Caco-2 (cell line): ENCODE results near the gene LAMB2. TPM values are rescaled to one million over a fixed set of nuclear protein-coding genes. Genes with fewer than 3 reads are reported as not detected.

Source experiments
- BruUV-seq: library from RNA; stranded (reverse); fragments of 400-500 nt; replicated peaks from 2 replicates; lab custom pipeline; 2021; lab: Mats Ljungman, UMichigan
- CTCF ChIA-PET: fragments of 300-600 bp; sonication (Branson Sonifier 250); formaldehyde crosslinking; loops from one replicate; lab custom pipeline; 2022; ENCODE audit warnings: antibody characterized with exemption; lab: Charles Lee
- POLR2A ChIA-PET: fragments of 300-600 bp; sonication (Branson Sonifier 250); formaldehyde crosslinking; loops from one replicate; lab custom pipeline; 2022; ENCODE audit warnings: antibody characterized with exemption; lab: Charles Lee
- DNase-seq, 2 experiments: peaks; one replicate each; pipeline versions ENCODE4 v3.0.0 to v3.0.0-alpha.2; 2020 to 2022
- H3K27me3 ChIP-seq: replicated peaks from 2 replicates; pipeline ENCODE4 v1.6.0; 2011; ENCODE audit warnings: low read length; ENCODE audit not compliant: control insufficient read depth, insufficient read depth
- H3K36me3 ChIP-seq: 2 replicates; pipeline ENCODE4 v1.5.1; 2011; ENCODE audit warnings: low read length; ENCODE audit not compliant: control insufficient read depth, insufficient read depth
- H3K4me1 ChIP-seq: fragments of 250-450 bp; sonication (Bioruptor Pico); 2 replicates; pipeline ENCODE4 v1.5.1; 2020; ENCODE audit warnings: mild to moderate bottlenecking
- H3K4me3 ChIP-seq: 2 replicates; pipeline ENCODE4 v1.5.1; 2011; ENCODE audit warnings: low read depth, mild to moderate bottlenecking, control low read depth, low read length
- H3K9me3 ChIP-seq: fragments of 250-450 bp; sonication (Bioruptor Pico); 2 replicates; pipeline ENCODE4 v1.5.1; 2020; ENCODE audit warnings: mild to moderate bottlenecking, moderate library complexity
- H3K27ac Mint-ChIP-seq: one replicate; pipeline ENCODE4 v1.8.0; 2022; ENCODE audit warnings: mixed read lengths; ENCODE audit not compliant: unreplicated experiment
- H3K27me3 Mint-ChIP-seq: one replicate; pipeline ENCODE4 v1.8.0; 2022; ENCODE audit warnings: mixed read lengths; ENCODE audit not compliant: insufficient read depth, unreplicated experiment
- H3K36me3 Mint-ChIP-seq: one replicate; pipeline ENCODE4 v1.8.0; 2022; ENCODE audit warnings: mild to moderate bottlenecking, mixed read lengths; ENCODE audit not compliant: insufficient read depth, unreplicated experiment
- H3K4me1 Mint-ChIP-seq: one replicate; pipeline ENCODE4 v1.8.0; 2022; ENCODE audit warnings: low read depth, mixed read lengths; ENCODE audit not compliant: unreplicated experiment
- H3K4me3 Mint-ChIP-seq: one replicate; pipeline ENCODE4 v1.8.0; 2022; ENCODE audit warnings: mild to moderate bottlenecking, moderate library complexity, mixed read lengths; ENCODE audit not compliant: unreplicated experiment
- H3K9me3 Mint-ChIP-seq: one replicate; pipeline ENCODE4 v1.8.0; 2022; ENCODE audit warnings: mixed read lengths; ENCODE audit not compliant: unreplicated experiment
- CTCF ChIP-seq, 2 experiments: fragments of 200-600 bp in 1 of 2; IDR thresholded peaks; 1 replicate in 1 of 2; 2 replicates in 1 of 2; pipeline versions ENCODE4 v1.5.1 to v1.8.0; 2011 to 2022; ENCODE audit warnings: antibody characterized with exemption in 1 of 2, control low read depth in 1 of 2, inconsistent platforms in 1 of 2, low read depth in 1 of 2, low read length in 1 of 2, mild to moderate bottlenecking in 1 of 2, moderate library complexity in 1 of 2; ENCODE audit not compliant: insufficient read depth in 1 of 2, severe bottlenecking in 1 of 2, unreplicated experiment in 1 of 2
- intact Hi-C: fragments of 100-400 bp; cut with micrococcal nuclease; formaldehyde crosslinking; loops from one replicate; pipeline ENCODE4 v1.10.0; 2022; ENCODE audit not compliant: unreplicated experiment
- total RNA-seq: library from RNA; stranded (reverse); gene quantifications from 2 replicates; pipeline ENCODE4 v1.2.3, GENCODE V29; 2022

LAMB2 gene
- total RNA-seq, 1 experiment from 2014 or later: 189 TPM

- H3K9me3 Mint-ChIP-seq: no peaks in the 10 kb centered on the region
- no peak for DNase-seq
- POLR2A ChIA-PET: no interaction called here
- H3K36me3 Mint-ChIP-seq: peaks cover 17% of the 10 kb centered on the region
- H3K27ac Mint-ChIP-seq: no peak overlapping the region
- Histone ChIP-seq H3K4me3 (no peak overlapping the region), H3K9me3 (peaks cover 6% of the 10 kb centered on the region; the same call in 1 of the 2 replicates), H3K27me3 (no peaks in the 10 kb centered on the region), H3K36me3 (0 out of 2 replicates have a peak, but pooled peaks cover 1% of the 10 kb centered on the region), H3K4me1 (peaks cover 17% of the 10 kb centered on the region)
- BruUV-seq: no TSS peak
- intact Hi-C loops: no loop called here
- TF ChIP-seq CTCF (IDR thresholded peaks at IDR 0.05; ENCODE audit: insufficient read depth in 1 of 2, low read depth in 1 of 2, low read length in 1 of 2, severe bottlenecking in 1 of 2, unreplicated experiment in 1 of 2): no peak
- CTCF ChIA-PET: no interaction called here
- H3K27me3 Mint-ChIP-seq: no peaks in the 10 kb centered on the region
- H3K4me3 Mint-ChIP-seq: peak overlapping the region; percentile 29
- peaks cover 13% of the 10 kb centered on the region for H3K4me1 Mint-ChIP-seq
Observed at GRCh38 chr3:49135499-49135898, 2.6 kb upstream of the LAMB2 start.

GRCh38 chr3:49134471-49135265 lies 1.8 kb upstream of the LAMB2 start:
- H3K4me3 ChIP-seq: no peak overlapping the region
- 0 out of 2 replicates have a peak, but pooled peaks cover 3% of the 10 kb centered on the region for H3K36me3 ChIP-seq
- H3K27ac Mint-ChIP-seq: no peak overlapping the region

More at GRCh38 chr3:49134471-49135265, 1.8 kb upstream of the LAMB2 start:
- no peaks in the 10 kb centered on the region for H3K27me3 ChIP-seq
- POLR2A ChIA-PET: interaction anchor here (3.1 kb wide), 1 partner anchor 40 kb away, joined by 27 read pairs; the partner anchor contains the start of gene QRICH1
- Mint-ChIP-seq H3K4me1 (peaks cover 13% of the 10 kb centered on the region), H3K36me3 (peaks cover 18% of the 10 kb centered on the region), H3K9me3 (no peaks in the 10 kb centered on the region), H3K27me3 (no peaks in the 10 kb centered on the region), H3K4me3 (peak overlapping the region; percentile 93)
- TF ChIP-seq CTCF (IDR thresholded peaks at IDR 0.05; ENCODE audit: insufficient read depth in 1 of 2, low read depth in 1 of 2, low read length in 1 of 2, severe bottlenecking in 1 of 2, unreplicated experiment in 1 of 2): no peak
- intact Hi-C loops: no loop called here
- DNase-seq: no peak
- H3K4me1 ChIP-seq: peaks cover 15% of the 10 kb centered on the region
- no TSS peak for BruUV-seq
- no peaks in the 10 kb centered on the region for H3K9me3 ChIP-seq
- CTCF ChIA-PET: interaction anchor here (0.7 to 1.2 kb wide), 3 partner anchors 14 to 325 kb away, joined by 3 to 8 read pairs (median 4); partner anchors contain the start of gene USP19
